SK-N-SH treated with all-trans-retinoic acid at 6 μM for 48 hours (cell line): ENCODE measurements around the gene FCSK.

Source experiments
- ISL1 ChIP-seq: fragments of 250-450 bp; sonication (Bioruptor Pico); IDR thresholded peaks from 2 replicates; pipeline ENCODE4 v2.1.2; 2022; ENCODE audit warnings: mild to moderate bottlenecking, moderate library complexity
- PATZ1 ChIP-seq: fragments of 250-450 bp; sonication (Bioruptor Pico); IDR thresholded peaks from 2 replicates; pipeline ENCODE4 v1.8.0; 2020; ENCODE audit warnings: mild to moderate bottlenecking, moderate library complexity, borderline replicate concordance
- ZFP30 ChIP-seq: fragments of 450-650 bp; formaldehyde crosslinking; IDR thresholded peaks from 2 replicates; pipeline ENCODE4 v1.5.0; 2022; ENCODE audit warnings: mild to moderate bottlenecking, moderate library complexity
- ZNF565 ChIP-seq: fragments of 450-650 bp; formaldehyde crosslinking; conservative IDR thresholded peaks from 2 replicates; pipeline ENCODE4 v1.5.0; 2020; ENCODE audit warnings: low read depth, mild to moderate bottlenecking, moderate library complexity
- TF ChIP-seq, protein P1 (sequence below): fragments of 250-450 bp; sonication (Bioruptor Pico); IDR thresholded peaks from 2 replicates; pipeline ENCODE4 v1.5.1; 2020; ENCODE audit warnings: low read depth, mild to moderate bottlenecking, moderate library complexity
- TF ChIP-seq, protein P2 (sequence below): fragments of 250-450 bp; sonication (Bioruptor Pico); IDR thresholded peaks from 2 replicates; pipeline ENCODE4 v1.5.1; 2021; ENCODE audit warnings: mild to moderate bottlenecking, moderate library complexity
- TF ChIP-seq, protein P3 (sequence below): fragments of 250-450 bp; sonication (Bioruptor Pico); IDR thresholded peaks from 2 replicates; pipeline ENCODE4 v1.8.0; 2021; ENCODE audit warnings: low read depth, mild to moderate bottlenecking, moderate library complexity, borderline replicate concordance

DNA sequence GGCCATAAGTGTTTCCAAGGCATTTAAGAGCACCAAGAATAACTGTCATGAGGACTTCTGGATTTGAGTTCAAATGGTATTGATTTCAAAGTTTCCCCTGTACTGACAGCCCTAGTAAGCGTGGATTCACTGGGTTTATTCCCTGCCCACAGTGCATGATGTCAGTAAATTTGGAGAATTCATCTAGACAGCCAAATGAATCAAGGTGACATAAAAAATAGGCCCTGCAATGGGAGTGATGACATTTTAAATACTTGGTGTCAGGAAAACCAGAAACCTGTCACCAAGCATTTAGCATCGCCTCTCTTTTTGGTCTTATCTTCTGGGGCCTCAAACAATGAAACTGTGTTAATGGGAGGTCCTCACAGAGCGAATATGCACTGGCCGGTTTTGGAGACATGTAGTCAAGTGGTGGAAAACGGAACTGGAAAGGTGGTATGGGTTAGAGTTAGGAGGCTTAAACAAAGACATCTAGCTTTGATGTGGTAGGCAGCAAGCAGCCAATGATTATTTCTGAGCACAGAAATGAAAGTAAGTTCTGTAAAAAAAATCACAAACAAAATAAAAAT lies 39.9 kb downstream of the FCSK start:
- TF ChIP-seq, protein P1, sequence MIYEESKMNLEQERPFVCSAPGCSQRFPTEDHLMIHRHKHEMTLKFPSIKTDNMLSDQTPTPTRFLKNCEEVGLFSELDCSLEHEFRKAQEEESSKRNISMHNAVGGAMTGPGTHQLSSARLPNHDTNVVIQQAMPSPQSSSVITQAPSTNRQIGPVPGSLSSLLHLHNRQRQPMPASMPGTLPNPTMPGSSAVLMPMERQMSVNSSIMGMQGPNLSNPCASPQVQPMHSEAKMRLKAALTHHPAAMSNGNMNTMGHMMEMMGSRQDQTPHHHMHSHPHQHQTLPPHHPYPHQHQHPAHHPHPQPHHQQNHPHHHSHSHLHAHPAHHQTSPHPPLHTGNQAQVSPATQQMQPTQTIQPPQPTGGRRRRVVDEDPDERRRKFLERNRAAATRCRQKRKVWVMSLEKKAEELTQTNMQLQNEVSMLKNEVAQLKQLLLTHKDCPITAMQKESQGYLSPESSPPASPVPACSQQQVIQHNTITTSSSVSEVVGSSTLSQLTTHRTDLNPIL (CRISPR knock-in tag), result no peak
- TF ChIP-seq ZFP30 (no peak), ZNF565 (CRISPR knock-in tag) (no peak), ISL1 (CRISPR knock-in tag) (no peak), PATZ1 (no peak)
- TF ChIP-seq, protein P2, sequence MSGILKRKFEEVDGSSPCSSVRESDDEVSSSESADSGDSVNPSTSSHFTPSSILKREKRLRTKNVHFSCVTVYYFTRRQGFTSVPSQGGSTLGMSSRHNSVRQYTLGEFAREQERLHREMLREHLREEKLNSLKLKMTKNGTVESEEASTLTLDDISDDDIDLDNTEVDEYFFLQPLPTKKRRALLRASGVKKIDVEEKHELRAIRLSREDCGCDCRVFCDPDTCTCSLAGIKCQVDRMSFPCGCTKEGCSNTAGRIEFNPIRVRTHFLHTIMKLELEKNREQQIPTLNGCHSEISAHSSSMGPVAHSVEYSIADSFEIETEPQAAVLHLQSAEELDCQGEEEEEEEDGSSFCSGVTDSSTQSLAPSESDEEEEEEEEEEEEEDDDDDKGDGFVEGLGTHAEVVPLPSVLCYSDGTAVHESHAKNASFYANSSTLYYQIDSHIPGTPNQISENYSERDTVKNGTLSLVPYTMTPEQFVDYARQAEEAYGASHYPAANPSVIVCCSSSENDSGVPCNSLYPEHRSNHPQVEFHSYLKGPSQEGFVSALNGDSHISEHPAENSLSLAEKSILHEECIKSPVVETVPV (CRISPR knock-in tag), result no peak
- TF ChIP-seq, protein P3, sequence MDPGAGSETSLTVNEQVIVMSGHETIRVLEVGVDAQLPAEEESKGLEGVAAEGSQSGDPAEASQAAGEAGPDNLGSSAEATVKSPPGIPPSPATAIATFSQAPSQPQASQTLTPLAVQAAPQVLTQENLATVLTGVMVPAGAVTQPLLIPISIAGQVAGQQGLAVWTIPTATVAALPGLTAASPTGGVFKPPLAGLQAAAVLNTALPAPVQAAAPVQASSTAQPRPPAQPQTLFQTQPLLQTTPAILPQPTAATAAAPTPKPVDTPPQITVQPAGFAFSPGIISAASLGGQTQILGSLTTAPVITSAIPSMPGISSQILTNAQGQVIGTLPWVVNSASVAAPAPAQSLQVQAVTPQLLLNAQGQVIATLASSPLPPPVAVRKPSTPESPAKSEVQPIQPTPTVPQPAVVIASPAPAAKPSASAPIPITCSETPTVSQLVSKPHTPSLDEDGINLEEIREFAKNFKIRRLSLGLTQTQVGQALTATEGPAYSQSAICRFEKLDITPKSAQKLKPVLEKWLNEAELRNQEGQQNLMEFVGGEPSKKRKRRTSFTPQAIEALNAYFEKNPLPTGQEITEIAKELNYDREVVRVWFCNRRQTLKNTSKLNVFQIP (CRISPR knock-in tag), result no peak
